Stimulated activated effector memory CD8-positive, alpha-beta T cell treated with anti-CD3 and anti-CD28 coated beads, Interleukin-12 subunit alpha, Interleukin-12 subunit beta, amount 100 ng/mL, for 72 hours (primary cell): ENCODE data around the gene SLC32A1.

Experiments
- ATAC-seq: fragments of 150-1000 bp; cut with Tn5 transposase; 2 replicates; pipeline ENCODE4 v1.10.0; 2021
- DNase-seq, 2 donors: peaks; one replicate each; pipeline ENCODE4 v3.0.0; 2021 to 2022; ENCODE audit warnings: low spot score in 2 of 2
- H3K27ac Mint-ChIP-seq: one replicate; pipeline ENCODE4 v1.8.0; 2022; ENCODE audit warnings: mild to moderate bottlenecking, mixed read lengths
- H3K36me3 Mint-ChIP-seq: one replicate; pipeline ENCODE4 v1.8.0; 2022; ENCODE audit warnings: mild to moderate bottlenecking, mixed read lengths
- H3K4me1 Mint-ChIP-seq: one replicate; pipeline ENCODE4 v1.8.0; 2022; ENCODE audit warnings: mixed read lengths
- H3K4me3 Mint-ChIP-seq: one replicate; pipeline ENCODE4 v1.8.0; 2022; ENCODE audit warnings: mild to moderate bottlenecking, mixed read lengths
- H3K9me3 Mint-ChIP-seq: one replicate; pipeline ENCODE4 v1.8.0; 2022; ENCODE audit warnings: mixed read lengths

The SLC32A1 gene, protein sequence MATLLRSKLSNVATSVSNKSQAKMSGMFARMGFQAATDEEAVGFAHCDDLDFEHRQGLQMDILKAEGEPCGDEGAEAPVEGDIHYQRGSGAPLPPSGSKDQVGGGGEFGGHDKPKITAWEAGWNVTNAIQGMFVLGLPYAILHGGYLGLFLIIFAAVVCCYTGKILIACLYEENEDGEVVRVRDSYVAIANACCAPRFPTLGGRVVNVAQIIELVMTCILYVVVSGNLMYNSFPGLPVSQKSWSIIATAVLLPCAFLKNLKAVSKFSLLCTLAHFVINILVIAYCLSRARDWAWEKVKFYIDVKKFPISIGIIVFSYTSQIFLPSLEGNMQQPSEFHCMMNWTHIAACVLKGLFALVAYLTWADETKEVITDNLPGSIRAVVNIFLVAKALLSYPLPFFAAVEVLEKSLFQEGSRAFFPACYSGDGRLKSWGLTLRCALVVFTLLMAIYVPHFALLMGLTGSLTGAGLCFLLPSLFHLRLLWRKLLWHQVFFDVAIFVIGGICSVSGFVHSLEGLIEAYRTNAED

DNA sequence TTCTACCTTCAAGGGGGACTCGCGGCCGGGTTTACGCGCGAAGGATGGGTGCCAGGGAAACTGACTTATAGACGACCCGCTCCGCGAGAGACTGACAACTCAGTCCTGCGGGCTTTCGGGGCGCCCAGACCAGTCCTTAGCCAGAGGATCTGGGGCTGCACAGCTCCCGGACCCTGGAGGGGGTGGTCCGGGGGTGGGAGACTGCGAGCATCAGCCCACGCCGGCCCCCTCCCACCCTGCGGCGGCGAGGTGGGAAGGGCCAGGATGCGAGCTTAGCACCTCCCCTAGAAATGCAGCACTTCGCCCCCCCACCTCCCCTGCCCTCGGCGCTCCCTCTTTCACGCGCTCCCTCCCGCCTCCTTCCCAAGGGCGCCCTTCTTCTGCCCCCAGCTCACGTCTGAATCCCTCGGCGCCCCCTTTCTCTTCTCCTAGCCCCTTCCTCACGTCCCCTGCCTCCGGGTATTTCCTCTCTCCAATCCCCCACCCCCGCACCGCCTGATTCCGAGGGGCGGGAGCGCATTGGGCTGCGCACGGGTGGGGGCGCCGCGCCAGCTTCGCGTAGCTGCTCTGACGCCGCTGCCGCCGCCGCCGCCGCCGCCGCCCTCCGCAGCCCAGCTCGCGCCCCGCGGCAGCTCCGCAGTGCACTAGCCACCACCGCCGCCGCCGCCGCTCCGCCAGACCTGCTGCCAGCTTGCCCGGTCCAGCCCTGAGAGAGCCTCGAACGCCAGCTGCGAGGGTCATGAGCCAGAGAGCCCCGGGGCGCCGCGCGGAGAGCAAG lies at the start of gene SLC32A1:
Gene SLC32A1 (plus strand): TSS at position 639 of the 778 bp plus-strand sequence. CDS start 239 bp downstream, outside the sequence.
- no peak for ATAC-seq
- peaks cover 51% of the 10 kb centered on the region for H3K4me1 Mint-ChIP-seq
- no peaks in the 10 kb centered on the region for H3K9me3 Mint-ChIP-seq
- peak in 1 of 2 donors; percentile 4 for DNase-seq
- H3K27ac Mint-ChIP-seq: no peak within 1 kb of the TSS
- peak within 1 kb of the TSS; percentile 61 for H3K4me3 Mint-ChIP-seq
- peaks cover 23% of the 10 kb centered on the region for H3K36me3 Mint-ChIP-seq

DNA sequence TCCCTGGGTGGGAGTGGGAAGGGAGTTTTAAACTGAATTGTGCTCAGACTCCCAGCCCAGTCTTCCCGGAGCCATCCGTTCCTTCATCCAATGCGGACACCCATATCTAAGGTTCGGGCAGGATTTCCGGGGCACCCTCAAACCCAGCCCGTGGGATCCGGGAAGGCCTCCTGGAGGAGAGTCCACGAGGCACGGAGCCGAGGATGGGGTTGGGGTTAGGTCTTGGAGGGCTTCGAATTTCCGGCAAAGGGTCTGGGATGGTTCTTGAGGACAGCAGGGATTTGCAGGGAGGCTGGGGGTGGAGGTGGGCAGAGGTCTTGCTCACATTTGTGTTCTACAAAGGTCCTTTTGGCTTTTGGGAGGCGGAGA lies 49.5 kb upstream of the SLC32A1 start:
- DNase-seq: no peak
- H3K27ac Mint-ChIP-seq: no peak overlapping the region
- ATAC-seq: no peak
- peaks cover 5% of the 10 kb centered on the region for H3K36me3 Mint-ChIP-seq
- H3K4me1 Mint-ChIP-seq: peaks cover 19% of the 10 kb centered on the region
- no peaks in the 10 kb centered on the region for H3K9me3 Mint-ChIP-seq
- H3K4me3 Mint-ChIP-seq: peak overlapping the region; percentile 76

DNA sequence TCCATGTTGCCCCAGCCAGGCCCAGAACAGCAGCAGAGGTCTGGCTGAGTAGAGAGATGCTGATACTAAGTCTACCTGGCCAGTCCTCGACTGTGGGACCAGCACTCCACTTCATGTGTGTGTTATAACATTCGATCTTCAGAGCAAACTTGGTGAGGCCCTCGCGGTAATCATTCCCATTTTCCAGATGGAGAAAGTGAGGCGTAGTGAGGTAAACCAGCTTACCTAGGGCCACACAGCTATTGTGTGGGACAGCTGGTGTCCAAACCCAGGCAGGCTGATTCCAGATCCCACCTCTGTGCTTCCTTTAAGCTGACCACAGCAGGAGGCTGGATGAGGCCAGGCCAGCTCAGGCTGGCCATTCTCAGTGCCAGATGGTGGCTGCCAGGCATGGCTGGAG lies 47.7 kb upstream of the SLC32A1 start:
- H3K27ac Mint-ChIP-seq: no peak overlapping the region
- H3K4me3 Mint-ChIP-seq: no peak overlapping the region
- peaks cover 5% of the 10 kb centered on the region for H3K36me3 Mint-ChIP-seq
- H3K4me1 Mint-ChIP-seq: peaks cover 19% of the 10 kb centered on the region
- DNase-seq (no peak), ATAC-seq (no peak)
- peaks cover 3% of the 10 kb centered on the region for H3K9me3 Mint-ChIP-seq

DNA sequence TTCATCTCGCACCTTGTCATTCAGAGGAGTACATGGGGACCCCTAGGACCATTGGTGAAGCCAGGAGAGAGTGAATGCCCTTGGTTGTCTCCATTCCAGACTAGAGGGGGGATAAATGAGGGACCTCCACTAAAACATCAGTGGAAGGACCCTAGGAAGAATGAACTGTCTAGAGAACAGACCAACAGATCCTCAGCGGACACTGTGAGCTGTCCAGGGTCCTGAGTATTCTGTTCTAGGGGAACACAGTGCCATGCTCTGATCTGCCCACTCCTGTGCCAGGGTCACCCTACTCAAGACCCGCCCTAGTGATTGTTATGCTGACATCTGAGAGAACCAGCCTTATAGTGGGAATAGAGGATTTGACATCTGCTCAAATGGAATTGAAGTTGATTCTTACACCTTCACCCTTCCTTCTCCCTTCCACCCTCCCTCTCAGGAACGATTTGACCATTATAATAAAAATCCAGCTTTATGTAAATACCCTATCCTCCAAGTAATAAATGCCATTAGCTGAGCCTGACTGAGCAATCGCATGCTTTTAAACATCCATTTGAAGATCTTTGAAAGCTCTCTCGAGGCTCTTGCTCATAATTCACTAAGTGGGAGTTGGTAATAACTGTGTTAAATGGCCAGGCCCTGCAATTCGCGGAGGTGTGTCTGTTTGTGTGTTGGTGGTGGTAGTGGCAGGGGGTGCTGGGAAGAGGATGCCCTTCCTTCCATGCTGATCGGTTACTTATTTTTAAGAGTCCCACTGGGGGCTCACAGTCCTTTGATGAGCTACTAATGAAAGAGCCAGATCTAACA lies 43.6 kb upstream of the SLC32A1 start:
- no peak overlapping the region for H3K4me3 Mint-ChIP-seq
- no peak for DNase-seq
- no peak overlapping the region for H3K27ac Mint-ChIP-seq

DNA sequence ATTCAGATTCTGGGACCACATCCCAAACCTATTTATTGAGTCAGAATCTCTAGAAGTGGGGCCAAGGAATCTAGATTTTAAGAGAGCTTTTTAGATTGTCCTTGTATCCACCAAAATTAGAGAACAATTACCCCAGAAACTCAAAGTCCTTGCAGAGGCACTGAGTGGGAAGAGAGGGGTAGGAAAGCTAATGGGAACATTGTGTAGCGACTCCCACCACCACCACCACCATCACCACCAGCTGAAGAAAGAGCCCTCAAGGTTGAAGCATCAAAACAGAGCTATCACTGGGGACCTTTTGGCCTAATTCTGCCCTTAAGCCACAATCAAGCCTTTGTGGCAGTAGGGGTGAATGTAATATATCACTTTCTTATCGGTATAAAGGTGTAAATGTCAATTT lies 39.0 kb upstream of the SLC32A1 start:
- Mint-ChIP-seq H3K27ac (no peak overlapping the region), H3K4me1 (no peaks in the 10 kb centered on the region)
- ATAC-seq: no peak

More for the DNA sequence above, 43.6 kb upstream of the SLC32A1 start:
- peaks cover 3% of the 10 kb centered on the region for H3K9me3 Mint-ChIP-seq
- no peaks in the 10 kb centered on the region for H3K4me1 Mint-ChIP-seq
- ATAC-seq: peak; percentile 45
- H3K36me3 Mint-ChIP-seq: peaks cover under 1% of the 10 kb centered on the region

DNA sequence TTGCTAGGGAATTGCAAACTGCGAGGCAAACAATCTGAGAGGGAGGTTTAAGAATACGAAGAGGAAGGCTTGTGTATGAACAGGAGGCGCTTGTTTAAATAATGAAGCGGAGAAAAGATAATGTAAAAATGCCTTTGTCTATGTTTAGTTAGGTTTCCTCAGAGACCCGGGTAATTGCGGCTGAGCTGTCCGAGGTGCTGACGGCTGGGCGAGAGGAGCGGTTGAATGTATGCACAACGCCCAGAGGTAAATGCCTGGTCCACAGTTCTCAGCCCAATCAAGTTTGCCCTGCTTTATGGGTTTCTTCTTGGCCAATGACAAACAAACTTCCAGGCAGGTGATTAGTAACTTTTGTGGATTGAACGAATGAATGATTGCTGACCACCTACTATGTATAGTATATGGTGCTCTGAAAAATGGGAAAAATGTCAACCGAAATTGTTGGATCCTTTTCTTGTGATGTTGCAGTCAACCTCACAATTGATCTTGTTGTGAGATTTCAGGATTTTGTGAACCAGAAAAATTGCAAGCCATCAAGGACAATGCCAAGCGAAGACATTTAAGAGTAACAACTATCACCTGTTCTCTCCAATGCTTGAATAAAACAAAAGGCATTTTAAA lies 38.3 kb upstream of the SLC32A1 start:
- Mint-ChIP-seq H3K9me3 (no peaks in the 10 kb centered on the region), H3K27ac (no peak overlapping the region), H3K4me1 (no peaks in the 10 kb centered on the region), H3K4me3 (no peak overlapping the region), H3K36me3 (no peaks in the 10 kb centered on the region)
- ATAC-seq: no peak
- peak in 1 of 2 donors; percentile 15 for DNase-seq

More for the DNA sequence above, 39.0 kb upstream of the SLC32A1 start:
- H3K36me3 Mint-ChIP-seq: no peaks in the 10 kb centered on the region
- no peak overlapping the region for H3K4me3 Mint-ChIP-seq
- no peak for DNase-seq
- H3K9me3 Mint-ChIP-seq: peaks cover under 1% of the 10 kb centered on the region

DNA sequence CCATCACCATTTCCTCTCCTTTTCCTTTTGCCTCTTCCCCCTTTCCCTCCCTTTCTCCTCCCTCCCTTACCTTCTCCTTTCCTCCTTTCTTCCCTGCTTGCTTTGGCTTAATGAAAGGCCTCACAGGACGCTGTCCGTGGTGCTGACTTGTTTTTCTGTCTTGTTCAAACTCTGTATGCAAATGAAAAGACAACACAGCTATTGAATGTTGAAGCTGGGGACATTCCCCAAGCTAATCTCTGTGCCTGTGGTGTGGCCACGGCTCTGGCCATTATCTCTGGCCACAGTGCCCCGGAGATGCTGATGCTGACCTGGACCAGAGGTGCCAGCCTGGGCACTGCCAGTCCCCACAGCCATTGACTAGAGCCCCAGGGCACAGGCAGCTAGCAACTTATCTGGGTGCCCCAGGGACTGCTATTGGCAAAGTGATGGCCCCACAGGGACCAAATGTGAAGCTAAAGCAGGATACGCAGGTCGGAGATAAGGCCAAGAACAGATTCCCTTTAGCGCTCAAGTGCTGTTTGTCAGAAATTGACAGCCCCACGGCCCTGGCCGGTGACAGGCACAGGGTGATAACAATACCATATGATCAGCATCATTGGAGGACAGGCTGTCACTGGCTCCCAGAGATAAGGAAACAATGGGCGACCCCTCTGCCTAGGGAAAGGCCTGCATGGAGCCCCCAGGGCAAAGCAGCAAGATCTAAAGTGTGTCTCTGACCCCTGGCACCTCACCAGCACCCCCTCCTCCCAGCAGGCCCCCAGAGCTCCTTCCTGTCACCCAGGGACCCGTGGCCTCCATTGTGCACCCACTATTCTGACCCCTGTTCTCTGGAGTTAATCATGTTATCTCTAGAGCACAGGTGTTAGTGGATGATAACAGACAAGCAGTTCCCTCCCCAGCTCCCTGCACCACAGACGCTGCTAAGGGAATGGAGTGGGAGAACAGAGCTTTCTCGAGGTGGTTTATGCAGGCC lies 31.6 kb upstream of the SLC32A1 start:
- Mint-ChIP-seq H3K4me1 (no peaks in the 10 kb centered on the region), H3K36me3 (no peaks in the 10 kb centered on the region), H3K27ac (no peak overlapping the region), H3K4me3 (no peak overlapping the region), H3K9me3 (peaks cover 3% of the 10 kb centered on the region)
- ATAC-seq (no peak), DNase-seq (peak; percentile 24 to 68)

DNA sequence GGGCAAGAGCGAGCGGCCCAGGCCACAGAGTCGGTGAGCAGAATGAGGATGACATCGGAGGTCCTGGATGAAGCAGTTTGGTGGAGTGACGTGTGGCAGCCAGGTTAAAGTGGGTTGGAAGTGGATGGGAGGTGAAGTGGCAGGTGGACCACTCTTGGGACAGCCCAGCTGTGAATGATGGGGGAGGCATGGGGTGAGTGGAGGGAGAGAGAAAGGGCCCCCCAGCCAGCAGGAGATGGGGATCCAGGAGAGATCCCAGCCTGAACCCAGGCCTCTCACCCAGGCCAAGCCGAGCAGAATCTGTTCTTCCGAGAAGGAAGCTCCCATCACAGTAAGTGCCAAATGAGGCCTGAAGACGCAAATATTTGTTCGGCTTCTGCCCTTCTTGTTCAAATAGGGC lies 27.0 kb upstream of the SLC32A1 start:
- Mint-ChIP-seq H3K9me3 (peaks cover 2% of the 10 kb centered on the region), H3K4me3 (no peak overlapping the region), H3K4me1 (no peaks in the 10 kb centered on the region), H3K36me3 (no peaks in the 10 kb centered on the region), H3K27ac (no peak overlapping the region)
- ATAC-seq (no peak), DNase-seq (no peak)

DNA sequence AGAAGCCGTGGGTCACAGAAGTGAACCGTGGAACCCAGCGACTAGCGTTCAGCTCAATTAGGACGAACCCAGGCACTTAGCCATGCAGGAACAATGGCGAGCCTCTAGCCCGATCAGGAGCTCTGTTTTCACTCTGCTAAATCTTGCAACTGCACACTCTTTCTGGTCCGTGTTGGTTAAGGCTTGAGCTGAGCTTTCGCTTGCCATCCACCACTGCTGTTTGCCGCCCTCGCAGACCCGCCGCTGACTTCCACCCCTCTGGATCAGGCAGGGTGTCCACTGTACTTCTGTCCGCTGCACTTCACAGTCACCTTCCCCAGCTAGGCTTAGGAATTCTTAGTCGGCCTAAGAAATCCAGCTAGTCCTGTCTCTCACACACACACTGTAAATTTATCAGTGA lies 25.7 kb upstream of the SLC32A1 start:
- DNase-seq (no peak), ATAC-seq (no peak)
- Mint-ChIP-seq H3K36me3 (no peaks in the 10 kb centered on the region), H3K9me3 (no peaks in the 10 kb centered on the region), H3K4me3 (no peak overlapping the region), H3K4me1 (no peaks in the 10 kb centered on the region), H3K27ac (no peak overlapping the region)

DNA sequence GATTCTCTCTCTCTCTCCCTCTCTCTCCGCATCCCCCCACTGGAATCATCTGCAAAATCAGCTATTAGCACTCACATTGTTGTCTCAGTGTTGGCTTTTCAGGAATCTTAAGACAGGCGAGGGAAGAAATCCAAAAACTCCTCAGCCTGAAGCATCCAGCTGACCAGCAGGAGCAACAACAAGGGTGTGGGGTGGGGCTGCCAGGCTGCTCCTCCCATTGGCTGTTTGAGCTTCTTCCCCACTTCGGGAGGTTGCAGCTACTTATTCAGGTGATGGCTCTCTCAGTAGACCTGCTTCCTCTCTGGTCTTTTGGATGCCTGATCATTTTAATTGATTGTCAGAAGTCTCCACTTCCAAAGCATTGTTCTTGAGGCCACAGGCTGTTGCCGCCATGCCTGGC lies 24.1 kb upstream of the SLC32A1 start:
- no peak for ATAC-seq
- Mint-ChIP-seq H3K4me3 (no peak overlapping the region), H3K27ac (no peak overlapping the region), H3K4me1 (no peaks in the 10 kb centered on the region), H3K9me3 (no peaks in the 10 kb centered on the region), H3K36me3 (no peaks in the 10 kb centered on the region)
- no peak for DNase-seq

DNA sequence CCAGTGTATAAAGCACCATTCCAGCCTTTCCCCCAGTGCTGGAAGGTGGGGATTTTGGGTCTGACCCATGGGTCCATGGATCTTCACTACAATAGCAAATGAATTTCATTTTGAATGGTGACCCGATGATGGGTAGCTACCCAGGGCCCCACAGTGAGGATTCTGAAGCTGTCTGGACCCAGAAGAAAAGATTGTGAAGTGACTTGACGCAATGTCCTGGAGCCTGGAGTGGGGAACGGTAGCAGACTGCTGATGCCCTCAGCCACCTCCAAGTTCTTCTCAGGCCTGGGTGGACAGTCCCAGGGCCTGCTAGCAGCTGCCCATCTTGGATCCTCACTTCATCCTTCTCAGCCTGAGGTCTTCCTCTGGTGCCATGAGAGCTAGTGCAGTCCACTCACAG lies 23.4 kb upstream of the SLC32A1 start:
- ATAC-seq: no peak
- H3K27ac Mint-ChIP-seq: no peak overlapping the region
- H3K36me3 Mint-ChIP-seq: no peaks in the 10 kb centered on the region

DNA sequence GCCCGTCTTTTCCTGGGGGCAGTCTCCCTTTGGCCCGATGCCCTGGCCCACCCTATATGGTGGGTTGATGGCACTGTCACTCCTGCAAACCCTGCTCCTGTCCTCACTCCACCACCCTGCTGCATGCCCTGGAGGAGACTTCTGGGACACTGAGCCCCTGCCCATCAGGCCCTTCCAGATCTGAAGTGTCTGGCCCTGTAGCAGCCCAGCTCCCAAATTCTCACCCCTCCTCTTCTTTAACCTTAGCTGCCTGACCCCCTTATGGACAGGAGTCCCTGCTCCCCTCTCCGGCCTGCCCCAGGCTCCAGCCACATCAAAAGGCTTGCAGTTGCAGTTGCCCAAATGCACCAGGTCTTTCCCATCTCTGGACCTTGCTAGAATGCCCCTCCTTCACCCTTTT lies 20.8 kb upstream of the SLC32A1 start:
- H3K4me3 Mint-ChIP-seq: no peak overlapping the region

More for the DNA sequence above, 23.4 kb upstream of the SLC32A1 start:
- H3K4me3 Mint-ChIP-seq: no peak overlapping the region
- no peak for DNase-seq
- no peaks in the 10 kb centered on the region for H3K4me1 Mint-ChIP-seq
- H3K9me3 Mint-ChIP-seq: no peaks in the 10 kb centered on the region

DNA sequence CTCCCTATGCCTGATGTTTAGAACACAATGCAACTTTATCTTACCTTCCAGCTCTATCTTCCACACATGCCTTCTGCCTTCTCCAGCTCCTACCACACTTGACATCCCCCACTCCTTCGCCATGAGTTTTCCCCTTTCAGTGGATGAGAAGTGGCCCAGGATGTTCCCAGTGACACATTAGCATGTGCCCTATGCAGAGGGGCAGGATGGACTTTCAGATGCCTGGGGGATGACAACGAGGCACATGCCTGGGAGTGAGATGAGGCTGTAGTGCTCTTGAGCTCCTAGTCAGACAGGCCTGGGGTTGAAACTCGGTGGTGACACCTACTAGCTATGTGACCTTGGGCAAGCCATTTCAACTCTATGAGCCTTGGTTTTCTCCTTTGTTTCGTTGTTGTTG lies 20.1 kb upstream of the SLC32A1 start:
- Mint-ChIP-seq H3K4me1 (no peaks in the 10 kb centered on the region), H3K9me3 (no peaks in the 10 kb centered on the region)

More for the DNA sequence above, 20.8 kb upstream of the SLC32A1 start:
- Mint-ChIP-seq H3K4me1 (no peaks in the 10 kb centered on the region), H3K9me3 (no peaks in the 10 kb centered on the region), H3K27ac (no peak overlapping the region), H3K36me3 (no peaks in the 10 kb centered on the region)
- no peak for DNase-seq
- ATAC-seq: no peak

DNA sequence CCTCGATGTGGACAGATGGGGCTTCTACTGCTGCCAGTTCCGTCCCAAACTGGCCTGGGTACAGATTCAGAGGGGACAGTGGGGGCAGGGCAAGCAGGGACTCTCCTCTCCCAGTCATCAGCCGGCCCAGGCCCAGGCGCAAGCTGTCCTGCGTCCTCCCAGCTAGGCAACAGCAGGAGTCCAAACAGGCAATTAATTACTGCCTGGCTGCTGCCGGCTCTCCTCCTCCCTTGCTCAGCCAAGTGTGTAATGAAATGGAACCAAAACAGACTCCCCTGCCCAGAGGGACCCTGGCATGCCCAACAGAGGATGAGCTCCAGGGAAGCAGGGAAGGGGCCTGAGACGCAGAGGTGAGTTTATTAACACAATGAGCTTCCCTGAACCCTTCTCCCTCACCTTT lies 17.8 kb upstream of the SLC32A1 start:
- ATAC-seq: no peak
- DNase-seq: no peak
- Mint-ChIP-seq H3K4me3 (no peak overlapping the region), H3K9me3 (no peaks in the 10 kb centered on the region), H3K27ac (no peak overlapping the region), H3K4me1 (no peaks in the 10 kb centered on the region), H3K36me3 (no peaks in the 10 kb centered on the region)

More for the DNA sequence above, 20.1 kb upstream of the SLC32A1 start:
- no peak overlapping the region for H3K27ac Mint-ChIP-seq
- ATAC-seq (no peak), DNase-seq (no peak)
- no peaks in the 10 kb centered on the region for H3K36me3 Mint-ChIP-seq
- H3K4me3 Mint-ChIP-seq: no peak overlapping the region
